ENCODE measurements around the gene ACSF2.

Gene ACSF2

DNA sequence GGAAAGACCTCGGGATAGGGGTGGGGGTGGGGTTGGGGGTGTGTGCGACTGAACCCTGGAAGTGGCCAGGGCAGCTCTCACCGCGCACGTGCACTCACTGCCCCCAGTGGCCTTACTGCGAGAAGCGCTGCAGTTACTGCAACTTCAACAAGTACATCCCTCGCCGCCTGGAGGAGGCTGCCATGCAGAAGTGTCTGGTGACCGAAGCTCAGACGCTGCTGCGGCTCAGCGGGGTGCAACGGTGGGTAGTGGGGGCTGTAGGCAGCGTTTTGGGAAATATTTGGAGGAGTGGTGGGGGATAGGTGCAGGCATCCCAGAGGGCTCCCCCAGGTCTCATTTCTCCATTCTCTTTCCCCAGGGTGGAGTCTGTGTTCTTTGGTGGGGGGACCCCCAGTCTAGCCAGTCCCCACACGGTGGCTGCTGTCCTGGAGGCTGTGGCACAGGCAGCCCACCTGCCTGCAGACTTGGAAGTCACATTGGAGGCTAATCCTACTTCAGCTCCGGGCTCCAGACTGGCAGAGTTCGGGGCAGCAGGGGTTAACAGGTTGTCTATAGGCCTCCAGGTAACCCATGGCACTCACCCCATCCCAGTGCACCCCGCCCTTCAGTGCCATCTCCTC lies 53.6 kb downstream of the ACSF2 start:
- DNase-seq, result peak; percentile 25 to 61

DNA sequence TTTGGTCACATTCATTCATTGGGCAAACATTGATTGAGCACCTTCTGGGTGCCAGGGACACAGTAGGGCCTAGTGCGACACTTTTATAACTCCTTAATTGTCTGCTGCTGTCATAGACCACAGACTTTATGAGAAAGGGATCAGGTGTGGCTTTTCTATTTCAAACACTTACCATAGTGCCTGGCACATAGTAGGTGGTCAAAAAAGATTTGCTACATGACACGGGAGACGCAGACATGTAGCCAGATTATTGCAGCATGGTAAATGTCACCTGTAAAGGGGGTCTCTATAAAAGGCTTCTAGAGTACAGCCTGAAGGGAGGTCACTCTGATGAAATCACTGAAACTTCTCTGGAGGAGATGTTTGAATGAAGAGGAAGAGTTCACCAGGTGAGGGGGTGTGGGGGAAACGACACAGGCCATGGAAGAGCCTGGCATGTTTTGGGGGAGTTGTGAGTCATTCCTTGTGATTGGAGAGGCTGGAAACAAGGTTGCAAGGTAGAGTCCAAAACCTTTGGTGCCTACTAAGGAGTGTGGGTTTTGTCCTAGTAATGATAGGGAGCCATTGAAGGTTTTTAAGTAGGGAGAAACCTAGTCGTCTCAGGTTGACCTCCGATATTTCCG lies 54.2 kb downstream of the ACSF2 start:
- DNase-seq, result no peak

DNA sequence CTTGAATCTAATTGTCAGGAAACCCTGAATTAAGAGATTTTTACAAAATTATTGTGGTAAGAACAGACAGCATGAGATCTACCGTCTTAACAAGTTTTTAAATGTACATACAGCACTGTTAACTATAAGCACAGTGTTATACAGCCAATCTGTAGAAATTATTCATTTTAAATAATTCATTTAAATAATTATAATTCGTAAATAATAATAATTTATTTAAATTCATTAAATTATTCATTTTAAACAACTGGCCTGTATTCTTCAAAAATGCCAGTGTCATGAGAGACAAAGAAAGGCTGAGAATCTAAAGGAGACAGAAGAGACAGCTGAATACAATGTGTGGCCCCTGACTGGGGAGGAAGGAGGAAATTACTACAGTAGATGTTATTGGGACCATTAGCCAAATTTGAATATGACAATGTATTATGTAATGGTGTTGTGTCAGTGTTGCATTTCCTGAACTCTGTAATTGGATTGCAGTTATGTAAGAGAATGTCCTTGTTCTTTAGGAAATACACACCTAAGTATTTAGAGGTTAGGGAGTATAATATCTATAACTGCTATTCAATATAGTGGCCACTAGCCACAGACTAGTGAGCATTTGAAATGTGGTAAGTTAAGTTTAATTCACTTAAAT lies 55.0 kb downstream of the ACSF2 start:
- no peak for DNase-seq

DNA sequence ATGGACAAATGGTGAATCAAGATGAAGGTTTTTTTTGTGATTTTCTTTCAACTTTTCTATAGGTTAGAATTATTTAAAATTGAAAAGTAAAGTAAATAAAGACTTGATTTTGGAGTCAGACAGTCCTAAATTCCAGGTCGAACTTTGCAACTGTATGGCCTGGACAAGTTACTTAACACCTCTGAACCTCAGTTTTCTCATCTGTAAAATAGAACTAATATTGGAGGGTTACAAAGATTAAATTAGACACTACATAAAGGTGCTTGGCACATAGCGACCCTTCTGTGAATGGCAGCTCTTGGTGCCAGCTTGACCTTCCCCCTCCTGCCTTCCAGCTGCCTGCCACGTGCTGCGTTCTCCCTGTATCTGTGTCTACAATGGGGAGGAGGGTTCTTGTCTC lies 55.6 kb downstream of the ACSF2 start:
- no peak for DNase-seq

DNA sequence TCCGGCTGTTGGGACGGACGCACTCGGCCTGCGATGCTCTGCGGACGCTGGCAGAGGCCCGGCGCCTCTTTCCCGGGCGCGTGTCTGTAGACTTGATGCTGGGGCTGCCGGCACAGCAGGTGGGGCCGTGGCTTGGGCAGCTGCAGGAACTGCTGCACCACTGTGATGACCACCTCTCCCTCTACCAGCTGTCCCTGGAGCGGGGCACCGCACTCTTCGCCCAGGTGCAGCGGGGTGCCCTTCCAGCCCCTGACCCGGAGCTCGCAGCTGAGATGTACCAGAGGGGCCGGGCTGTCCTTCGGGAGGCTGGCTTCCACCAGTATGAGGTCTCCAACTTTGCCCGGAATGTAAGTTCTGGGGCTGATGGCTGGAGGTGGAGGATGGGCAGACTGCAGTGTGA lies 56.1 kb downstream of the ACSF2 start:
- DNase-seq, result no peak

DNA sequence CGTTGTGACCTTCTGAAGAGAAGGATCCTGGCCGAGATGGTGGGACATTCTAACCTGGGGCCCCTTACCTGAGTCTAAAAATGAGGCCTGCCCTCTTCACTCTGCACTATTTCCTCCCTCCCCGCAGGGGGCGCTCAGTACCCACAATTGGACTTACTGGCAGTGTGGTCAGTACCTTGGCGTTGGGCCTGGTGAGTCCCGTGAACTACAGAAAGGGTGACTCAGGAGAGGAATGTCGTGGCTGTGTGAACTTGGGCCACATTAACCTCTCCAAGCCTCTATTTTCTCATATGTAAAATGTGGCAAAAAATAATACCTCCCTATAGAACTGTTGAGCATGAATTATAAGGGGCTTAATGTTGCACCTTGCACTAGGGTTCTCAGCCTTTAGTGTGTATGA lies 56.5 kb downstream of the ACSF2 start:
- DNase-seq, result peak; percentile 15 to 78

DNA sequence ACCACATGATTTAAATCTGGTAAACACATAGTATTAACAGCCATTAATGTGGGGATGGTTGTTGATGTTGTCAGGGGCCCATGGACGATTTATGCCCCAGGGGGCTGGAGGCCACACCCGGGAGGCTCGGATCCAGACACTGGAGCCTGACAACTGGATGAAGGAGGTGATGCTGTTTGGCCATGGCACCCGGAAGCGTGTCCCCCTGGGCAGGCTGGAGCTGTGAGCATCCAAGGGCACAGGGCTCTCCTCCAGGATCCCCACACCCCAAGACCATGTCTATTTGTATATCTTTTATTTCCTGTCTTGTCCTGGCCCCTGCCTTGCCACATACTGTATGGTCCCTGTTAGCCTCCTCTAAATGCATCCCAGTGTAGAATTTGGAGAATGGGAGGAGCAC lies 57.2 kb downstream of the ACSF2 start:
- no peak for DNase-seq

DNA sequence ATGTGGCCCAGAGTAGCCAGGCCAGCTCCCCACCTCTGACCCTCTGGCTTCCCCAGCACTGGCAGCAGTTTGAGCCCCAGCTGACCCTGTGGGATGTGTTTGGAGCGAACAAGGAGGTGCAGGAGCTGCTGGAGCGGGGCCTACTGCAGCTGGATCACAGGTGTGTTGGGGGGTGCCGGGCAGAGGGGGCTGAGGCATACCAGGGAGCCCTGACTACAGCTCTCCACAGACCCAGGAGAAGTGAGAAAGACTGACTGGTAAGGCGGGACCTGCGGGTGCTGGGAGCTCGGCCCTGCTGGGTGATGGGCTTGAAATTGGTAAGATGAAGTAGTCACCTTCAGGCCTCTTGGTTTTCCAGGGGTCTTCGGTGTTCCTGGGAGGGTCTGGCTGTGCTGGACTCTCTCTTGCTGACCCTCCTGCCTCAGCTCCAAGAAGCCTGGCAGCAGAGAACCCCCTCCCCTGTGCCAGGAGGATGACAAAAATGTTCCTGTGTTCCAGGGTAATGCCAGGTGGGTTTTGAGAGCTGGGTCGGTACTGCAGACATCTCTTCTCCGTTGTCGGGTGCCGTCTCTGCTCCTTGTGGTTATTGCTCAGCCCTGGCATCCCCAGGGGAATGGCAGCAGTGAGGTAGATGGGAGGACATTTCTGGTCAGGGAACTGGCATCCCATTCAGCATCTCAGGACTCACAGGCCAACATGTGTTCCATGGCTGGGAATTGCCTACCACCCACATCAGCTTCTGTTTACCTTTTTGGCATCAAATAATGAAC lies 58.6 kb downstream of the ACSF2 start:
- no peak for DNase-seq

DNA sequence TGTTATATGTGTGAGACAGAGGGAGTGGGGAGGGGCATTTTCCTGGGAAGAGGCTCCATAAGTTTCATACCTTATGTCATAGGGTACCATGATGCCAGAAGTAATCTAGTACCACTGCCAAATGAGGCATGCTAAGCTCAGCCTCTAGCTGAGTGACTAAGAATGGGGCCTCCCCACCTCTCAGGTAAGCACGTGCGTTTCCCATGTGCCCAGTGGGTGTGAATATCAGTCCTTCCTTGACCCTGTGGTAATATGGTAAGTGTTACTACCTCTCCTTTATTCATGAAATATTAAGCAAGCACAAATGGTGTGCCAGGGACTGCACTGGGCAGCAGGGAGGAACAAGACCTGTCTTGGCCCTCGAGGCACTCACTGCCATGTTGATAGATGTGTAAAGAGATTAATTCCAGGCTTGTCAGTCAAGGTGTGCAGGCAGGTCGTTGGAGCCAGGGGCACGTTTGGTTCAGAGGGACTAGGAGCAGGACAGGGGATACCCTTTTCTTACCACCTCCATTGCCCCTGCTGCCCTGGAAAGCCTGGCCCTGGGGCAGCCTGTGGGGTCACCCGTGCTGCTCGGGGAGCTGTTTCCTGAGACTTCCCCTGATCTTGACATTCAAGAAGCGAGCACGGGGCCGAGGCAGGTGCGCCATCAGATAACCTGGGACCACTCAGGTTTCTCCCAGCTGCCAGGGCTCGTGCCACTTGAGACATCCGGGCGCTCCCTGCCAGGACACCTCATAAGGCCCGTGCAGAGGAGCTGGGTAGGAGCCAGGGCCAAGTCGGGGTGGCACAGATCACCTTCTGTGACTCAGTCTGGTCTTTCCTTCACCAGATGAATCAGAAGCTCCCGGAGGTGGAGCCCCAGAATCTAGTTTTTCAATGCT lies 61.4 kb downstream of the ACSF2 start:
- DNase-seq, result no peak

DNA sequence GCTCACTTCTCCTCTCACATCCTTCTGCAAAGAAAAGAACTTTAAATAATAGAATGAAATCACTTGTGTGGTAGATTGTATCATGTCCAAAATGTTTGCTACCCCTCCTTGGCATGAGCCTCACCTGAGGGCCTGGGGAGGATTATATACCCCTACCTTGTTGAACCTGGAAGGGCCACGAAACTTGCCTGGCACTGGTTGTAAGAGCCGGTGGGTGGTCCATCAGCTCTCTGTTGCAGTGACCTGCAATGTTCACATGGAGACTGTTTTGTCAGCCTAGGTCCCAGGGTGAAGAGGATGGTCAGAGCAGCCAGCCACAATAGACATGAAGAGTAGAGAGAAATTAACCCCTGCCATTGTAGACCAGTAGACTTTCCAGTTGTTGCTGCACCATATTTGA lies 62.9 kb downstream of the ACSF2 start:
- DNase-seq, result no peak

DNA sequence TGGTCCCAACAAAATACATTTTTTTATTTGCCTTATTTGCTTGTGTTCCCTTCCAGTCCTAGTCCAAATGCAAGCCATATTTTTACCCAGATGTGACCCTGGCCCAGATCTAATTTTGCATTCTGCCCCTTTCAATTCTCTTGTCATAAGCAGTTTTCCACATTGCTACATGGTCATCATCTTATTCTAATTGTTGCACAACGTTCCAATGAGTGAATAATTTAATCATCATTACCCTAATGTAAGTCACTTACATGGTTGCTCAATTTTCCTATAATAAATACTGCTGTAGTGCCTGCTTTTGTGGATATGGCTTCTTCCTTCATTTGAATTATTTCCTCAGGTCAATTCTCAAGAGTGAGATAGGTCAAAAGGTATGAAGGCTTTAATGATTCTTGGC lies 65.5 kb downstream of the ACSF2 start:
- no peak for DNase-seq

DNA sequence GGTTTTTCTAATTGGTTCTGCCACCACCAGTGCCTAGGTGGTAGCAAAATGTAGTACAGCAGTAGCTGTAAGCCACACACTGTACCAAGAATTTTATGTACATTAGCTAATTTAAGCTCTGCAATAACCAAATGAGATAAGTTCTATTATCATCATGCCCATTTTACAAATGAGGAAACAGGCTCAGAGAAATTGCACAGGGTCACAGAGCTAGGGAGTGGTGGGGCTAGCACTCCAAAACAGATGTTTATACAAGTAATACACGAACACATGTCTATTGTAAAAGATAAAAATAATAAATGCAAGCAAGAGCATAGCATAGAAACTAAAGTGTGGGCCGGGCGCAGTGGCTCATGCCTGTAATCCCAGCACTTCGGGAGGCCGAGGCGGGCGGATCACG lies 66.2 kb downstream of the ACSF2 start:
- DNase-seq, result no peak

DNA sequence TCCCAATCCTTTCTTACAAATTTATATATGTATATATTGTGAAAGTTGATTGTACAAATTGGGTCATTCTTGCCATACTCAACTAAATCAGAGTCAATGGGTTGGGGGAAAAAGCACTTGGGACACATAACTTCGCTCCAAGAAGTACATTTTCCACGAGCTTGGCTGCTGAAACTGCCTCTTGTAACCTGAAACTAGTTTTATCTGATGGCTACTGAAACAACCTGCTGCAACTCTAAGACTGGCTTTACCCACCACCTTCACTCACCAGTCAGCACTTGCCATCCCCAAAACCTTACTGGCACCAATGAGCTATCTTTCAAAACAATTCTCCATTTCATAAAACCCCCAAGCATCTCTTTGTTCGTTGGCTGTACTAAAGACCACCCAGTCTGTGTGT lies 67.7 kb downstream of the ACSF2 start:
- DNase-seq, result no peak

DNA sequence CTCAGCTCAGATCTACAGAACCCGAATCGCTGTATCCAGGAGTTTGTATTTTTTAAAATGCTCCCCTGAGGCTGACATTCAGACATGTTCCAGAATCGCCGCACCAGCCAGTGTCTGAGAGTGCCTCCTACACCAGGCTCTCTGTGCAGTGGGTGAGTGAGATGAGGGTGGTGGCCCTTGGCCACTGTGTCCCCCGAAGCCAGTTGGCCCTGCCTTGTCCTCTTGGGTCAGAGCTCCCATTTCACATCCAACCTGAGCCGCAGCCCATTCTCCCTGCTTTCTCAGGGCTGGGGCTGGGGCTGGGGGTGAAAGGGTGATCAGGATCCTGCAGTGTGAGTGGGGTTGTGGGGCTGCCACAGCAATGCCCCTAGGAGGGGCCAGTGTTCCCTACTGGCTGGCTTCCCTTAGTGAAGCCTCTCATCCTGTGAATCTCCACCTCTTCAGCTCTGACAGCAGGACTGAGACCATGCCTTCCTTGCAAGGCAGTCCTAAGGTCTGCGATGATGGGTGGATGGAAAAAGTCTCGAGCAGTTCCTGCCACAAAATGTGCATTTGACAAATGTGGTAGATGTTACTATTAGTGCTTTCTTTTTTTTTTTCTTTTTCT lies 69.3 kb downstream of the ACSF2 start:
- no peak for DNase-seq

DNA sequence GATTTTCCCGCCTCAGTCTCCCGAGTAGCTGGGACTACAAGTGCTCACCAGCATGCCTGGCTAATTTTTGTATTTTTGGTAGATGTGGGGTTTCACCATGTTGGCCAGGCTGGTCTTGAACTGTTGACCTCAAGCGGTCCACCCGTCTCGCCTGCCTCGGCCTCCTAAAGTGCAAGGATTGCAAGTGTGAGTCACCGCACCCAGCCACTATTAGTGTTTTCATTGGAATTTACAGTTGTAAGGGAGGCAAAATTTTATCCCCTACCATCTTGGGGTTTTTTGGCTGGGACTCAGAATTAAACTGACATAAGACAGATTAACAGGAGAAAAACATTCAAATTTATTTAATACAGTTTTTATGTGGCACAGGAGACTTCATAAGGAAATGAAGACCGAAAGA lies 69.9 kb downstream of the ACSF2 start:
- no peak for DNase-seq

DNA sequence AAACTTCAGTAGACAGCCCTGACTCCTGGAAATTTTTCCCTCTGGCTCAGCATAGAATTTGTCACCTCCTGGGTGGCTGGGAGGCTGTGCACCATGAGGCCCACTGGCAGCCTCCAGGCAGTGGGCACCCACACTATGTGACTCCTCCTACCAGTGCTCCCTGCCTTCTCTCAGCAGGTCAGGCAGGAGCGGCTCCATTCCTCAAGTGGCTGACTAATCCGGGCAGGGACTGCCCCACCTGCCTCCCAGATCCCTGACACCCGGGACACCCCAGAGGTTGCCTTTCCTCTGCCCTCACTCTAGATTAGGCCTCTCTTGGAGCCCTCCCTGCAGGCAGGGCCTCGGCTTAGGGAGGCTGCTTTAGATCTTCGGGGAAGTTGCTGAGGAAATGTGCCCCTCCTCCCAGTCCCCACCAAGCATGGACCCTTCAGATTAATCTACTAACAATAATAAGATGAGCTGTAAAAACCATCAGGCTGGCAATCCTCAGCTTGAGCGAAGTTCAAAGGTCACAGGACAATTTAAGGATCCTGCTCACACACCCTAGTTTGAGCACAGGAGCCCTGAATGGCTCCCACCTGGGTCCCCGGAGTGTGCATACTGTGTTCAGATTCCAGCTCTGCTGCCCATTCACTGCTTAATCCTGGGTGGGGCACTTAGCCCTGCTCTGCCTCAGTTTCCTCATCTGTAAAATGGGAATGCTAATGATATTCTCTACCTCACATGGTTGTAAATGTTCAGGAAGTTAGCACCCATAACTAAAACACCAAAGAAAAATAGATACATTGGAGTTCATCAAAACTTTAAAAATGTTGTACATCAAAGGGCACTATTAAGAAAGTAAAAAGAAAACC lies 72.2 kb downstream of the ACSF2 start:
- DNase-seq, result no peak

DNA sequence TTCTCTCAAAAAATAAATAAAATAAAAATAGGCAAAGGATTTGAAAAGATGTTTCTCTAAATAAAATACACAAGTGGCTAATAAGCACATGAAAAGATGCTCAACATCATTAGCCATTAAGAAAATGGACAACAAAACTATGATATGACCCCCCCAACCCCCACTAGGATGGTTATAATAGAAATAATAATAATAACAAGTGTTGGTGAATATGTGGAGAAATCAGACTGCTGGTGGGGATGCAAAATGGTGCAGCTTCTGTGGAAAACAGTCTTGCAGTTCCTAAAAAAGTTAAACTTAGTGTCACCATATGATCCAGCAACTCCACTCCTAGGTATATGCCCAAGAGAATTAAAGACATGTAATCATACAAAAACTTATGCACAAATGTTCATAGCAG lies 73.3 kb downstream of the ACSF2 start:
- no peak for DNase-seq

DNA sequence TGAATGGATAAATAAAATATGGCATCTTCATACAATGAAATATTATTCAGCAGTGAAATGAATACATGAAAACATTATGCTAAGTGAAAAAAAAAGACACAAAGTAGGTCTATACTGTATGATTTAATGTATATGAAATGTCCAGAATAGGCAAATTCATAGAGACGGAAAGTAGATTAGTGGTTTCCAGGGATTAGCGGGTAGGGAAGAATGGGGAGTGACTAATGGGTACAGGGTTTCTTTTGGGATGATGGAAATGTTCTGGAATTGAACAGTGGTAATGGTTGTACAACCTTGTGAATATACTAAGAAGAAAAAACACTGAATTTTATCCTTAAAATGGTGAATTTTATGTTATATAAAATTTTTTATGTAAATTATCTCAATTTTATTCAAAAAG lies 73.7 kb downstream of the ACSF2 start:
- DNase-seq, result no peak

DNA sequence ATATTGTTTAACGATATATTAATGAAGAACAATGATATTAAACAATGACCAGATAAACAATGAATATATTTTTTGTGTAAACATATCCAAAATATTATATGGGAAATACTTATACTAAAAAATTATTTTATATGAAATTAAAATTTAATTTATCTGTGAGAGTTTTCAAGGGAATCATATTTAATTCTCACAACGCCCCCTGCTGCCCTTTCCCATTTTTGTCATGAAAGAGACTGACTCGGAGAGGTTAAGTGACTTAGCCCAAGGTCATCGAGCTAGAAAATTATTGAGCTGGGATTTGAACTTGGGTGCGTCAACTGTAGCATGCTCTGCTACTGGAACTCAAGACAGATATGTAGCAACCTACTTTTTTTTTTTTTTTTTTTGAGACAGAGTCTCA lies 75.0 kb downstream of the ACSF2 start:
- peak in 1 of 2 experiments; percentile 33 for DNase-seq

DNA sequence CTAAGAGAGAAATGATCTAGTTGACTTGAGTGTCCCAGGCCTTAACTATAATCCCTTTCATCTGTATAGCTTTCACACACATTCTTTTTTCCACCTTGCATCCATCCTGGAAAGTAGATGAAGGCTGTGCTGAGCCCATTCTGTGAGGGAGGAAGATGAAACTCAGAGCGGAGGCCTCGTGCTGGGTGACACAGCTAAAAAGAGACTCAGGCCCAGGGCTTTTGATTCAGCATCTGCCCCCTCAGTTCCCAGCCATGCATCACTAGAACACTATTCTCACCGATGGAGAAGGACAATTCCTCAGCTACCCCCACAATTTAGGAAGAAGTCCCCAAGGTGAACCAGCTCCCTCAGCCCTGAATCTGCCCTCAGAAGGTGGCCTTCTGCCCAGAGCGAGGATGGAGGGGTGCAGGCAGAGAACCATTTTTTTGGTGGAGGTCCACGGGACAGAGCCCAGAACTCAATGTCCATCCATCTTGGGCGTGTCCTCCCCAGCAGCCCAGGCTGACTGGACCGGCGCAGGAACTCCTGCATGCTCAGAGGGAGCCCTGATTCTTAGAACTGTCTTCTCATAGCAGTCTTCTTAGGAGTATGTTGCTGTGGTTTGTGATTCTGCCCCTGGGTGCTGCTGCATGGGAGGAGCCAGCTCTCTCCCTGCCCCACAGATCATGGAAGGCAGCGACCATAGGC lies 76.4 kb downstream of the ACSF2 start:
- no peak for DNase-seq

DNA sequence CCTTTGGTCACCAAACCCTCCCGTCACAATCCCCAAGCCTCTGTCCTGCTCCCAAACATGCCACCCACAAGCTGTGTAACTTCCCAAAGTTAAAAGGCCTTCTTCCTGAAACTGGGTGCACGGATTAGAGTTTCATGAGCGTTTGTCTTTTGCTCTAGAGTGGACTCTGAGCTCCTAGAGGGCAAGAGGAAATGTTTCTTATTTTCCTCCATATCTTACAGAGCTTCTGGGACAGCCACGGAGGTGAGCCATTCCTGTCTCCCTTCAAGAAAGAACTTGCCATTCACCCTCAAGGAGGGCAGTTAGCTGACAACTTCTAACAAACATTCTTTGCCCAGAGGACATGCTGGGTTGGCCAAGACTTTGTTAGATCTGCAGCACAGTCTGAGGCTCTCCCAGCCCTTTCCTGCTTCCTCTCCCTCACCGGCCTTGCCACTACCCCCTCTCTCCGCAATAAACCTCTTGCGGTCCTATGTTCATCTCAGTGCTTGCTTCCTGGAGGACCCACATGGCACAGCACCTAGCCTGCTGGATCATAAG lies 79.6 kb downstream of the ACSF2 start:
- DNase-seq, result no peak

Data from NCI-H446 (cell line).